GM10266 (cell line): ENCODE data around the gene NLGN1.

ENCODE experiments used
- DNase-seq: peaks from one replicate; pipeline ENCODE4 v3.0.0; 2012; ENCODE audit errors: extremely low spot score
- TF ChIP-seq, protein P1 (sequence below): IDR thresholded peaks from 2 replicates; pipeline ENCODE4 v1.5.1; 2012; ENCODE audit warnings: mild to moderate bottlenecking, low read depth; ENCODE audit not compliant: control insufficient read depth, insufficient read depth; ENCODE audit errors: missing control alignments

NLGN1 gene

DNA sequence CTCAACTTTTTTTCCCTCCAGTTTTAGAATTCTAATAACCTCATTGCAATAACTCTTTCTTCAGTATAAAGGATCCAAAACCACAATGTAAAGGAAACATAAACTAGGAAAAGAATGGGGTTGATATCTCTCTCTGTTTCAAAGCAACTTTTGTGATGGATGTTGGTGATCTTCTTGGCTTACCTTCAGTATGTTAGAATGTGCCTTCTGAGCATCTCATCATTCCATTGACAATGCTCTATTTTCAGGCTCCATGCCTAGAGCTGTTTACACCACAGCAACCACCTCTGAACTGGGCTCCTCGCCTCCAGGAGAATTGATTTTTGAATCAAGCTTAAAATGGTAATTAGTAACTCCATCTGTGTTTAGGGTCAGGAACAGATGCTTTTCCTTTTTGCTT, 6.6 kb downstream of the NLGN1 start:
- DNase-seq: no peak
- TF ChIP-seq, protein P1, sequence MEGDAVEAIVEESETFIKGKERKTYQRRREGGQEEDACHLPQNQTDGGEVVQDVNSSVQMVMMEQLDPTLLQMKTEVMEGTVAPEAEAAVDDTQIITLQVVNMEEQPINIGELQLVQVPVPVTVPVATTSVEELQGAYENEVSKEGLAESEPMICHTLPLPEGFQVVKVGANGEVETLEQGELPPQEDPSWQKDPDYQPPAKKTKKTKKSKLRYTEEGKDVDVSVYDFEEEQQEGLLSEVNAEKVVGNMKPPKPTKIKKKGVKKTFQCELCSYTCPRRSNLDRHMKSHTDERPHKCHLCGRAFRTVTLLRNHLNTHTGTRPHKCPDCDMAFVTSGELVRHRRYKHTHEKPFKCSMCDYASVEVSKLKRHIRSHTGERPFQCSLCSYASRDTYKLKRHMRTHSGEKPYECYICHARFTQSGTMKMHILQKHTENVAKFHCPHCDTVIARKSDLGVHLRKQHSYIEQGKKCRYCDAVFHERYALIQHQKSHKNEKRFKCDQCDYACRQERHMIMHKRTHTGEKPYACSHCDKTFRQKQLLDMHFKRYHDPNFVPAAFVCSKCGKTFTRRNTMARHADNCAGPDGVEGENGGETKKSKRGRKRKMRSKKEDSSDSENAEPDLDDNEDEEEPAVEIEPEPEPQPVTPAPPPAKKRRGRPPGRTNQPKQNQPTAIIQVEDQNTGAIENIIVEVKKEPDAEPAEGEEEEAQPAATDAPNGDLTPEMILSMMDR: no peak

DNA sequence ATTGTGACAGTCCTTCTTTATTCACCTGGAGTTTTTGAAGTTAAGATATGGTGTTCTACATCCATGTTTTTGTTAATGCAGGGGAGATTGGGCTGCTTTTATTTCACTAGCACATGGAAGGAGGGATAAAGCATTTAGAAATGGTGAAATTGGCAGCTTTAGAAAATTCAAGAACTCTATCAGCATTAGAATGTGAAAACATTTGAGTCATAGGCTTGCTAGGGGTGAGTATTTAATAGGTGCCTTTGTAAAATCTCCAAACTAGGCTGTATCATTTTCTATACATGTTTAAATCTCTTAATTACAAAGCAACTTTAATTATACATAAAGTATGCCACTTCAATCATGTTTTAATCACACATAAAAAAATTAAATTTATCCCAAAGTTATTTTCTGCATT, 12.9 kb downstream of the NLGN1 start:
- TF ChIP-seq, protein P1: no peak

DNA sequence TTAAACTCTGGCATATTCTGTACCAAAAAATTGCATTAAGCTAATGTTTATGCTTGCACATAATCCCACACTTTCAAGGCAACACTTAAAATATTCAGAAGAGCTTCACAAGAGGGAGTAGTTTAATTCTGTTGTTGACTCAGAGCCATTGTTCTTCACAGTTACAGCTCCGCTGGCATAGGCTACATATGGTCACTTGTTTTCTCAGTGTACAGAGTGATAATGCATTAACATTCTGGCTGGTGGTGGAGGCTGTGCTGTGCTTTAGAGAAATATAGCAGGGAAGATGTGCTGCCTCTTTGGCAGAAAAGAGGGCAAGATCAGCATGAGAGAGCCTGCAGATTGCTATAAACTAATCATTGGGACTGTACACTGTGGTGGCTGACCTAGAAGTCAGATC, 13.3 kb downstream of the NLGN1 start:
- no peak for DNase-seq
- TF ChIP-seq, protein P1: no peak

More for the DNA sequence above, 12.9 kb downstream of the NLGN1 start:
- DNase-seq: no peak

DNA sequence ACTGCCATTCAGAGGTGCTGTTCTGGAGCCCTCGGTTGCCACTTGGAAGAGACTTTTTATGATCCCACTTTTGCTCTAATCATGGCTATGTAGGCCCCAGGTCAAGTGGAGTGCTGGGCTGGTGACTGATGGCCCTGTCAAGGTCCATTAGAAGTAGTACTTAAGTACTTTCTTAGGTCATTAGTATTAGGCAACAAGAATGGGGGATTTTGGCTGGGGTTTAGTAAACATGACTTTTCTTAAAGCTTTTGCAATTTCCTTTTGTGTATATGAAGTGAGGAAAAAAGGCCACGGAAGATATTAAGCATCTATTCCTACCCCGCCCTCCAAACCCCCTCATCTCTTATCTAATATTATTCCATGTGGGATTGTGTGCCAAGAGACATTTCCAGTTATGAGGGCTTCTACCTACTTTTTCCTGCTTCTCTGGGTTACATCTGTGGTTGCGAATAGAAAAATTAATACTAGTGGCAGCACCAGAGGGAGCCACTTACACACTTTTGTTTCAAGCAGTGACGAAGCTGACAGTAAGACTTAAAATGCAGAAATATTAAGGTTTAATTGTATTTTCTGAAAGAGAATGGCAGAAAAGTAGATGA, 13.9 kb downstream of the NLGN1 start:
- no peak for DNase-seq
- TF ChIP-seq, protein P1: peak; percentile 28

DNA sequence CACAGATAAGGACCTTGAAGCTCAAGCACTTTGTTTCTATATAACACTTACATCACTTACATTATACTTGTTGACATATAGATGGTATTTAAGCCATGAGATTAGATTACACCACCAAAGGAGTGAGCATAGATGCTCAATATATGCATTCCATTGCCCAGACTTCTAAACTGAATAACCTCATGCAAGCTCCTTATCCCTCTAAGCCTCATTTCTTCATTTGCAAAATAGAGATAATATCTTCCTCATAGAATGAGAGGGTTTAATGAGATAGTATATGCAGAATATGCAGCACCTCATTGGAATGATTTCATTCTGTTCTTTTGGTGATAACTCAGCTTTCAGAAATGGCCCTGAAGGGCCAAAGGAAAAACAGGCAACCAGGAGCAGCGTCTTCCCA, 18.5 kb downstream of the NLGN1 start:
- no peak for DNase-seq
- TF ChIP-seq, protein P1: no peak

DNA sequence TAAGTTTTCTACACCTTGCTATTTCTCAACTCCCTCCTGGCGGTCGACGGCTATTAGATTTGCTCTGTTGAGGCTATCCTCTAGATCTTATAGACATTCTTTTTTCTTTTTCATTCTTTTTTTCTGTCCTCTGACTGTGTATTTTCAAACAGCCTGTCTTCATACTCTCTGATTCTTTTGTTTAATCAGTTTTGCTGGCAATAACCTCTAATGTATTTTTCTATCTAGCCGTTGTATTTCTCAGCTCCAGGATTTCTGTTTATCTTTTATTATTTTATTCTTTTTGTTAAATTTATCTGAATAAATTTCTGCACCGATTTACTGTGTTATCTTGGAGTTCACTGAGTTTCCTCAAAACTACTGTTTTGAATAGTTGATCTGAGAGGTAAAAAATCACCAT, 31.5 kb downstream of the NLGN1 start:
- DNase-seq: no peak
- TF ChIP-seq, protein P1: no peak

DNA sequence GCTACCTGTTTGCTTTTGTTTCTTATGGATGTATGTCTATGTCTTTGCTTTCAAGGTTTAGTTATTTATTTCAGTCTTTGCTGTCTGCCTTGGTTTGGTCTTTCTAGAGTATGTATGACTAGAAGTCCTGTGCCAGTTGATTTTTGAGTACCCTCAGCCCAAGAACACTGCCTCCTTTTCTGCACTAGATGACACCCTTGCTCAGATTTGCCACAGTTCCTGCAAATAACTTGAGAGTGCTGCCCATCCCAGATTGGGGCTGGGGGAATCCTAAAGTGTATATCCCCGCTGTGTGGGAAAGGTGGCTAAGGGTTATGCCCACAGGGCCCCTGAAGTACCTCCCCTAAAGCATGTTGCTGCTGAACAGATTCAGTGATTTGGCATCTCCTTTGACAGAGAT, 32.0 kb downstream of the NLGN1 start:
- TF ChIP-seq, protein P1: no peak

More for the DNA sequence above, 32.0 kb downstream of the NLGN1 start:
- DNase-seq: no peak
